HG03103 (cell line): ENCODE results near the gene COCH.
"Not testable (repeated sequence)": the region's sequence is repeated elsewhere in the genome, so short reads cannot be mapped to it uniquely, and the experiment has no call there.

Experiments used
- ATAC-seq: cut with Tn5 transposase; IDR thresholded peaks from one replicate; pipeline ENCODE4 v1.9.1; 2021; ENCODE audit warnings: low read depth; ENCODE audit not compliant: unreplicated experiment

COCH gene

DNA sequence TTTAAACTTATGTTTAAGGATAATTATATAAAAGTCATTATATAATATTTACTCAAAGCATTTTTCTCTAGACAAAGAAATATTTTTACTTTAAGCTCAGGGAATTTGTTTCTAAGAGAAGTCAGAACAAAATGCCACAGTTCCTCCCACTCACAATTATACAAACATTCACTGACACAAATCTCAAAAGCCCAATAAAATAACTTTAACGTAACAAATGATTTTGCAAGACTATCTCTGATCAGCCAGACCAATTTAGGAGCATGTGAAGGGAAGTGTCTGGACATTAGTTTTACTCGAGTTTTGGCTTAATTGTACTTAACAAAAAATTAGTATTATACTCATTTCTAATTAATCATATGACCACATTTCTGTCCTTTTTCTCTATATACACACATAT is 41.2 kb downstream of the COCH start:
- ATAC-seq = no peak

DNA sequence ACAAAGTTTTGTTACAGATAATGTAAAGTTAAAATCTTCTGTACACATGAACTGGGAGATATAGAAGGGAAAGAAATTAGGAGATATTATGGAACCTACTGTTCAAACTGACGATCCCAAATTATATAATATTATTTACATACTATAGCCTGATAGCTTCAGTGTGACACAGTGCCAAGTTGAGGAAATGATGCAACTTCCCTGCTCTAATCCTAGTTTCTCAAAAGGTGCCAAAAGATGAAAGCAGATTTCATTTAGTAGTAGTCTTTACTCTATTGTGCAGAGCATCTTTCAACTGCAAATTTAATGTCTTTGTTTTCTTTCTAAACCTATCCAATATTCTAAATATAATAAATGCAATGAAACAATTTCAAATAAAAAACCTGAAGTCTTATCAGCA is 46.9 kb downstream of the COCH start:
- ATAC-seq = no peak

DNA sequence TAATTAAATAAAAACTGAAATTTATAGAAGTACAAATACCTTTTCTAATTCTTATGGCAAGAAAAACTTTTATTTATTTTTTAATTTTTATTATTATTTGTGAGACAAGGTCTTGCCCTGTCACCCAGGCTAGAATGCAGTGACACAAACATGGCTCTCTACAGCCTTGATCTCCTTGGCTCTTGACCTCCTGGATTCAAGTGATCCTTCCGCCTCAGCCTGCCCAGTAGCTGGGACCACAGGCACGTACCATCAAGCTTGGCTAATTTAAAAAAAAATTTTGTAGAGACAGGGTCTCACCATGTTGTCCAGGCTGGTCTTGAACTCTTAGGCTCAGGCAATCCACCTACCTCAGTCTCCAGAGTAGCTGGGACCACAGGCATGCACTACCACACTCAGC is 47.4 kb downstream of the COCH start:
- ATAC-seq = no peak

DNA sequence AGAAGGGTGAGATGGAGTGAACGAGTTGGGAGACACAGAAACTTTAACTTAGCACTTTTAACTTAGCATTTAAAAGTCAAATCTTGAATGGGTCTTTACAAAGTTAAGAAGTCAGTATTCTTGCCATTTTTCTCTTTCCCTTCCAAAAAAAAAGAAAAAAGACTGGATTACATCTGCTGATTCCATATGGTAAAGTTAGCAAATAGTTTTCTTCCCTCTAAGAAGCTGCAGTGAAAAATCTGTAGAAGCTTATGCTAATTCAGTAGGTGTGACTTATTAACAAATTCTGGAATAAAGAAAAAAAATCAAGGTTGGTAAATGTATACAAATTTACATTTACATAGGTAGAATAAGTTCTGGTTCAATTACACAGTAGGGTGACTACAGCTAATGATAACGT is 50.9 kb downstream of the COCH start:
- no peak for ATAC-seq

DNA sequence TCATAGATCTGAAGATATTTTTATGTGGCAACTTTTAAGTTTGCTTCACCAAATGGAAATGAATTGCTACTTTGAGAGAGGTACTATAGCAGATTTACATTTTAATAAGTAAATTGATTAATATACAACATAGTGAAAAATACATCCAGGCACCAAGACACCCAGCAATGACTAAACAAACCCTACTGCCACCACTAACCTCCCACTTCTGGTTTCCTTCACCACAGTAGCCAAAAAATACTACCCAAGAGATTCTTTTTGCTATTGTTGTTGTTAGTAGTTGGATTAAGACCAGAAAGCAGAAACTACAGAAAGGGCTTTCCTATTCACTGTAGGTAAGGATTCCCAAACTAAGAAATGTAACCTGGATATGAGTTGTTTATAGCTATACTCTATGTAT is 54.1 kb downstream of the COCH start:
- ATAC-seq = no peak

DNA sequence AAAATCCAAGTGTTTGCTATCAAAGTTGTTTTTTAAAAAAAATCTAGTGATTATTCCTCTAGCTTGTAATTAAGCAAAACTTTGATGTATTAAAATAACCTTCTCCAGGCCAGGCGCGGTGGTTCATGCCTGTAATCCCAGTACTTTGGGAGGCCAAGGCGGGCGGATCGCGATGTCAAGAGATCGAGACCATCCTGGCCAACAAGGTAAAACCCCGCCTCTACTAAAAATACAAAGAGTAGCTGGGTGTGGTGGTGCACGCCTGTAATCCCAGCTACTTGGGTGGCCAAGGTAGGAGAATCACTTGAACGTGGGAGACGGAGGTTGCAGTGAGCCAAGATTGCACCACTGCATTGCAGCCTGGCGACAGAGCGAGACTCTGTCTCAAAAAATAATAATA is 59.6 kb downstream of the COCH start:
- ATAC-seq = not testable (repeated sequence)

DNA sequence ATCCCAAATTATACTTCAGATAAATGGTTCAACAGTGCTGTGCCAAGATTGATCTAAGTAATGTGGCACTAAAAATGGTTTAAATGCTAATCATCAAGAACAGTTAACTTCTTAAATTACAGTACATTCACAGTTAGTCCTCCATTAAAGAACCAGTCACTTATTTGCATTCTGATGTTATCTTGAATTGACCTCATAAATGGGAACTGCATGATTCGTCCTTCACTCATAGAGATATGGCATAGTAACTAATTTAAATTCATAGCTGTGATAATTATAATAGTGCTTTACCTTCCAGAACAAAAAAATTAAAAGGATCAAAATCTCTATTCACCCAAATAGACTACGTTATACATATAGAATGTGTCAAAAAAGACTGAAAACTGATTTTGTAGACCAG is 61.1 kb downstream of the COCH start:
- no peak for ATAC-seq

DNA sequence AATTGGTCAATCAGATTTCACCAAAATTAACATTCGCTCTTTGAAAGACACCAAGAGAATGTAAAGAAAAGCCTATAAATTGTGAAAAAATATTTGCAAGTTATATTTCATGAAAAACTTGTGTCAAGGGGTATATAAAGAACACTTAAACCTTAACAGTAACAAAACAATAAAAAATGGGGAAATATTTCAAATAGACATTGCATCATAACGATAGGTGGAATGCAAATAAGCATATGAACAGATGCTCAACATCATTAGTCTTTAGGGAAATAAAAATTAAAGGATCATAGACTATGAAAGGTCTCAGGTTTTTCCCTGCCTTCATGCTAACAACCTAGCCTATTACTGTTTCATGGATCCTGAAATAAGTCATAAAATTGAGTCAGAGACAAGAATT is 64.3 kb downstream of the COCH start:
- no peak for ATAC-seq
